Rectal smooth muscle tissue (tissue), 1 donor: ENCODE measurements around the gene IFITM5.

Experiments used
- H3K27ac ChIP-seq: one replicate; pipeline ENCODE4 v1.7.0; 2013; ENCODE audit warnings: low read depth, low read length, inconsistent platforms
- H3K27me3 ChIP-seq: one replicate; pipeline ENCODE4 v1.7.0; 2013; ENCODE audit warnings: low read length; ENCODE audit not compliant: control insufficient read depth, insufficient read depth
- H3K36me3 ChIP-seq: one replicate; pipeline ENCODE4 v1.7.0; 2013; ENCODE audit warnings: low read length; ENCODE audit not compliant: control insufficient read depth, insufficient read depth
- H3K4me1 ChIP-seq: one replicate; pipeline ENCODE4 v1.7.0; 2013; ENCODE audit warnings: low read length; ENCODE audit not compliant: control insufficient read depth, insufficient read depth
- H3K4me3 ChIP-seq: one replicate; pipeline ENCODE4 v1.7.0; 2013; ENCODE audit warnings: low read length
- H3K9ac ChIP-seq: one replicate; pipeline ENCODE4 v1.7.0; 2013; ENCODE audit warnings: low read length

The IFITM5 gene

GRCh38 chr11:293852-294661 lies 5.3 kb downstream of the IFITM5 start:
- H3K27ac ChIP-seq = no peak overlapping the region
- no peaks in the 10 kb centered on the region for H3K4me1 ChIP-seq
- no peak overlapping the region for H3K9ac ChIP-seq
- no peaks in the 10 kb centered on the region for H3K36me3 ChIP-seq
- no peak overlapping the region for H3K4me3 ChIP-seq
- peaks cover 15% of the 10 kb centered on the region for H3K27me3 ChIP-seq

GRCh38 chr11:293271-293851 lies 6.0 kb downstream of the IFITM5 start:
- Histone ChIP-seq H3K27ac (no peak overlapping the region), H3K4me3 (no peak overlapping the region), H3K4me1 (no peaks in the 10 kb centered on the region), H3K27me3 (peaks cover 12% of the 10 kb centered on the region), H3K36me3 (no peaks in the 10 kb centered on the region), H3K9ac (no peak overlapping the region)

- H3K9ac ChIP-seq = no peak overlapping the region
- no peaks in the 10 kb centered on the region for H3K36me3 ChIP-seq
- no peaks in the 10 kb centered on the region for H3K4me1 ChIP-seq
- no peak overlapping the region for H3K27ac ChIP-seq
- no peak overlapping the region for H3K4me3 ChIP-seq
- H3K27me3 ChIP-seq = peaks cover 19% of the 10 kb centered on the region
These were observed 6.9 kb downstream of the IFITM5 start for GRCh38 chr11:292211-293121.

- Histone ChIP-seq H3K36me3 (no peaks in the 10 kb centered on the region), H3K4me1 (no peaks in the 10 kb centered on the region), H3K9ac (no peak overlapping the region), H3K4me3 (no peak overlapping the region), H3K27ac (no peak overlapping the region), H3K27me3 (peaks cover 19% of the 10 kb centered on the region)
These were observed 7.8 kb downstream of the IFITM5 start for GRCh38 chr11:291281-292210.

GRCh38 chr11:290621-291231 lies 8.6 kb downstream of the IFITM5 start:
- H3K36me3 ChIP-seq = no peaks in the 10 kb centered on the region

GRCh38 chr11:289712-290620 lies 9.4 kb downstream of the IFITM5 start:
- Histone ChIP-seq H3K9ac (no peak overlapping the region), H3K4me1 (no peaks in the 10 kb centered on the region), H3K36me3 (no peaks in the 10 kb centered on the region), H3K4me3 (peak overlapping the region; percentile 24), H3K27ac (no peak overlapping the region), H3K27me3 (peaks cover 18% of the 10 kb centered on the region)

More at GRCh38 chr11:290621-291231, 8.6 kb downstream of the IFITM5 start:
- no peak overlapping the region for H3K27ac ChIP-seq
- no peaks in the 10 kb centered on the region for H3K4me1 ChIP-seq
- peaks cover 16% of the 10 kb centered on the region for H3K27me3 ChIP-seq
- H3K9ac ChIP-seq = no peak overlapping the region
- H3K4me3 ChIP-seq = no peak overlapping the region

- no peaks in the 10 kb centered on the region for H3K4me1 ChIP-seq
- peaks cover 19% of the 10 kb centered on the region for H3K27me3 ChIP-seq
- H3K27ac ChIP-seq = no peak overlapping the region
- no peak overlapping the region for H3K9ac ChIP-seq
- peak overlapping the region; percentile 41 for H3K4me3 ChIP-seq
- no peaks in the 10 kb centered on the region for H3K36me3 ChIP-seq
These were observed 10.0 kb downstream of the IFITM5 start for GRCh38 chr11:289398-289711.

- Histone ChIP-seq H3K27me3 (peaks cover 24% of the 10 kb centered on the region), H3K27ac (no peak within 1 kb of the TSS), H3K9ac (no peak within 1 kb of the TSS), H3K36me3 (no peaks in the 10 kb centered on the region), H3K4me3 (peak within 1 kb of the TSS; percentile 66), H3K4me1 (no peaks in the 10 kb centered on the region)
These were observed 10.6 kb downstream of the IFITM5 start, which contains the start of gene PGGHG for GRCh38 chr11:288478-289397. TSS of gene PGGHG (plus strand) at chr11:289126. CDS start at chr11:289817, 691 bp downstream.

GRCh38 chr11:287821-288477 lies 11.4 kb downstream of the IFITM5 start:
- no peak overlapping the region for H3K9ac ChIP-seq
- H3K27ac ChIP-seq = no peak overlapping the region
- H3K4me1 ChIP-seq = no peaks in the 10 kb centered on the region
- H3K27me3 ChIP-seq = peaks cover 24% of the 10 kb centered on the region
- no peaks in the 10 kb centered on the region for H3K36me3 ChIP-seq
- H3K4me3 ChIP-seq = peak overlapping the region; percentile 66
